Raji (cell line): ENCODE measurements around the gene SIGLEC10.

Experiments used
- POLR2A ChIP-seq: IDR thresholded peaks from 2 replicates; pipeline ENCODE4 v1.6.1; 2011; ENCODE audit warnings: low read depth, low read length, control low read depth; ENCODE audit not compliant: insufficient read depth

Gene SIGLEC10

DNA sequence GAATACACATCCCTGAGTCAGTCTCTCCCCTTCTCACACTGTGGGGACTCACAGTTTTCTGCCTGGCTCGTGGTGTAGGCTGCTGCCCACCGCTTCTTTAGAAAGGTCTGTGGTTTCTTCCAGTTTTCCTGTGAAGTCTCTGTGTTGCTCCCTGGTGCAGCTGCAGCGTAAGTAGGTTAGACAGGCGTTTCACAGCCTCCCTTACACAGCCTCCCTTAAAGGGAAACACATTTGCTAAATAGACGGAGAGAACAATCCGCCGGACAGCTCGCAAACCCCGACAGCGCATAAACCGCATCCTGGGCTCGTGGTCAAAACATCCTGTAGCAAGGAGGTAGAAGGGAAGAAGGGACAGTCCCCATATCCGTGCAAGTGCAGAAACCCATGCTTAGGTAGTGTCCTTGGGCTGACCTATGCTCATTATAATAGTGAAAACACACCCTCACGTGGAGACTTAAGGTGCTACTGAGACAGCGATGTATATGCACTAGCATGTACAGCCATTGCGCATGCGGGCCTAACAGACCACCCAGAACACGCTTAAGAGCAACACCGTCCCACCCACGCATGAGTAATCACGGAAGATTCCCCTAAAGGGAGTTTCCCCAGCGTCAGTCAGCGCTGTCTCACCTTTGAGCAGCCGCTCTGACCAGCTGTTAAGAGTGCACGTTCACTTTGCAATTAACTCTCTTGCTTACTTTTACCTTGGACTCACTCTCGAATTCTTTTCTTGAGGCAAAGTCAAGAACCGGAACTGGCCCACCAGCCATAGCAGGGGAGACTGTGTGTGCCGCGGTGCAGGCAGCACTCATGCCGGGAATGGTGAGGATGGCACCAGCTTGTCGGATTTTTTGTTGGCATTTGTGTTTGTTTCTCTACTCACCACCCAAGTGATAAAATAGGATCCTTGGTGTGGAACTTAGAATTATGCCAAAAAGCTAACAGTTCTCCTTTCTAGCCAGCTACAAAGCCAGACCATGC is 24.3 kb upstream of the SIGLEC10 start:
- no peak for TF ChIP-seq POLR2A

DNA sequence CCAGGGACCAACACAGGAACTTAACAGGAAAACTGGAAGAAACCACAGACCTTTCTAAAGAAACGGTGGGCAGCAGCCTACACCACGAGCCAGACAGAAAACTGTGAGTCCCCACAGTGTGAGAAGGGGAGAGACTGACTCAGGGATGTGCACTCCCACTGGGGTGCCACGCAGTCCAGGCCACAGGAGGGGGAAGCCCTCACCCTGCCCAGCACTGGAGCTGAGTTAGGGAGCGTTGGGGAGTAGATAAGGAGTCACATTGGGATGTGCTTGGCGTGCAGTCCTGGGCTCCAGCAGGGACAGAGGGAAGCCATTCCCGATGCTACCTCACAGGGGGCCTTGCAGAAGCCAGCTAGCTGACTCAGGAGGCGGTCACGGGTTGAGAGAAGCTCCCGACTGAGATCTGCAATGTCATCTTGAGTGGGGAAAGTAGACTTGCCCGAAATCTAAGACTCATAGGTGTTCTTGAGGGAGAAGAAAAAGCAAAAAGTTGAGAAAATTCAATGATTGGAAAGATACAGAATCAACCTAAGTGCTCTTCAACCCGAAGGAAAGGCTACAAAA is 23.5 kb upstream of the SIGLEC10 start:
- TF ChIP-seq POLR2A, result no peak

DNA sequence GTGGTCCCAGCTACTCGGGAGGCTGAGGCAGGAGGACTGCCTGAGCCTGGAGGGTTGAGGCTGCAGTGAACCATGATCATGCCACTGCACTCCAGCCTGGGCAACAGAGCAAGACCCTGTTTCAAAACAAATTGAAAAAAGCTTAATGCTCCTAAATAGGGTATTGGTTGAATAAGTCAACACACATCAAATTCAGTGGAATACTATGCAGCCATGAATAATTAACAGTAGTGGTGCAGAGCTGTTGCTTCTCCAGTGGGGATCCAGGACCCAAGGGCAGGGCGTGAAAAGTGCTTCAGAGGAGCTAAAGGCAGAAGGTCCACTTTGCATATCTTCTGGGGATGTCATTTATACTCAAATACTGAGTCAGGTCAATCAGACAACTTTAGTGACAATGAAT is 22.6 kb upstream of the SIGLEC10 start:
- no peak for TF ChIP-seq POLR2A

DNA sequence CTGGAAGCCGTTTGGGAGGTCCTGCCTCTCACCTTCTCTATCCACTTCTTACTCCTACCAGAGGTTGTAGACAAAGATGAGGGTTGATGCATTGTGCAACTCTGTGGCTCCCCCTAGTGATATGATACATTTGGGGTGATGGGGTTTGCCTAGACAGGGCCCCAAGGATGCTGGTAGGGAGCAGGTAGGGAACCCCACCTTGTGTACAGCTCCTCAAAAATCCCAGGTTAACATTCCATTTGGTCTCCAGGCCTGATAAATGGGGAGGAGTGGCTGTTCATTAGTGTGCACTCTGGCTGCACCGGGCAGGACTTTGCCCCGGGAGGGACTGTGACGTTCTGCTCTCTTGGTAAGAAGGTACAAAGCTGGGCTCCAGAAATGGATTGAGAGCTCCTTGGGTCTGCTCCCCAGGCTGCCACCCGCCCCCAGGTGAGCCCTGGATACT is 21.6 kb upstream of the SIGLEC10 start:
- no peak for TF ChIP-seq POLR2A

DNA sequence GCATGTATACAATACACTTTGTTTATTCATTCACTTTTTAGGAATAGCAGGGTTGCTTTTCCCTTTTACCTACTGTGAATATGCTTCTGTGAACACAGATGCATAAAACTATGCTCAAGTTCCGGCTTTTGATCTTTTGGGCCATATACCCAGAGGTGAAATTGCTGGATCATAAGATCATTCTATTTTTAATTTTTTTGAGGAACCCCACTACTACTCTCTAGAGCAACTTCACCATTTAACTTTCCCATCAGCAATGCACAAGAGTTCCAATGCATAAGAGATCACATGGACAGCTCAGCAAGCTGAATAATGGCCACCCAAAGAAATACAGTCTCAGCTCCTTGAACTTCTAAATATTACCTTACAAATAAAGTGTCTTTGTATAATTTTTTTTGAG is 17.0 kb upstream of the SIGLEC10 start:
- TF ChIP-seq POLR2A, result no peak

DNA sequence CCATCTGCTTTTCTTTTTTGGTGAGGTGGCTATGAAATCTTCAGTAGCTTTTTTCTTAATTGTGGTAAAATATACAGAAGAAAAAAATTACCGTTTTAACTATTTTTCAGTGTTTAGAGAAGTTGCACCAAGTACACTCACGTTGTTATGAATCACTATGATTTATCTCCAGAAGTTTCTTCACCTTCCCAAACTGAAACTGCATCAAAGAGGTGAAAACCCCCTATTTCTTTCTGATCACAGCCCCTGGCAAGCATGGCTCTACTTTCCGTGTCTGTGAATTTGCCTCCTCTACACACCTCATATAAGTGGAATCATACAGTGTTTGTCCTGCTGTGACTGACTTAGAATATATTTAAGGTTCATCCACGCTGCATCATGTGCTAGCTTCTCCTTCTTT is 15.6 kb upstream of the SIGLEC10 start:
- TF ChIP-seq POLR2A, result no peak

DNA sequence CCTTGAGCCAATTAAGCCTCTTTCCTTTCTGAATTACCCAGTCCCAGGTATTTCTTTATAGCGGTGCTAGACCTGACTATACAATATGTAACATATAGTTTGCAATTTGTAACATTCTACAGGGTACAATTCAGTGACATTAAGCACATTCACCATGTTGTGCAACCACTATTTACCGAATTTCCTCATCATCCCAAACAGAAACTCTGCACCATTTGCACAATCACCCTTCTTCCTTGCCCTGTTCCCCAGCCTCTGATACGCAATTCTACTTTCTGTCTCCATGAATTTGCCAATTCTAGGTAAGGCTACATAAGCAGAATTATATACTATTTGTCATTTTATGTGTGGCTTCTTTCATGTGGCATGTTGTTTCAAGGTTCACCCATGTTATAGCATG is 13.7 kb upstream of the SIGLEC10 start:
- TF ChIP-seq POLR2A, result no peak

DNA sequence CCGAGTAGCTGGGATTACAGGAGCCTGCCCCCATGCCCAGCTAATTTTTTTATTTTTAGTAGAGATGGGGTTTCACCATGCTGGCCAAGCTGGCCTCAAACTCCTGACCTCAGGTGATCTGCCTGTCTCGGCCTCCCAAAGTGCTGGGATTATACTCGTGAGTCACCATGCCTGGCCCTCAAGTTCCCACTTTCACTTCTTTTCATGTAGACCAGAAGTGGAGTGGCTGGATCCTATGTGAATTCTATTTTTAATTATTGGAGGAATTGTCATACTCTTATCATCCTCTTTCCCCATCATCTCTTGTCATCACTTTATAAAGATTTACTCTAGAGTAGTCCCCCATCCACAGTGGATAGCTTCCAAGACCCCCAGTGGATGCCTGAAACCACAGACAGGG is 12.8 kb upstream of the SIGLEC10 start:
- no peak for TF ChIP-seq POLR2A

DNA sequence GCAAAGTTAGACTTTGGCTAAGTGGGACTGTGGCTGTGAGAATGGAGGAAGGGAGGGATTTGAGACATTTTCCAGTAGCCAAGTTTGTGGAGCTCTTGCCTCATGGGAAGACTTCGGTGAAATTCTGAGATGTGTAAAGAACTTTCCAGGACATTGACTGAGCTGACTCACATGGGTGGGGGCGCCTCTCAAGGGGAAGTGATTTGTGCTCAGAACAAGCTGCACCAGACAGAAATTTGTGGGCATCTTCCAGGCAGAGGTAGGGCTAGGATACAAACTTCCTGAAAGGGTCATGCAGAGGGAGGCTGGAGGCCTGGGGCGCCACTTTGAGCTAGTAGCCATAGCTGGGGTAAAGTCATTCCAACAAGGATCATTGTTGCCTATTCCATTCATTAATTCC is 9.8 kb upstream of the SIGLEC10 start:
- TF ChIP-seq POLR2A, result no peak

DNA sequence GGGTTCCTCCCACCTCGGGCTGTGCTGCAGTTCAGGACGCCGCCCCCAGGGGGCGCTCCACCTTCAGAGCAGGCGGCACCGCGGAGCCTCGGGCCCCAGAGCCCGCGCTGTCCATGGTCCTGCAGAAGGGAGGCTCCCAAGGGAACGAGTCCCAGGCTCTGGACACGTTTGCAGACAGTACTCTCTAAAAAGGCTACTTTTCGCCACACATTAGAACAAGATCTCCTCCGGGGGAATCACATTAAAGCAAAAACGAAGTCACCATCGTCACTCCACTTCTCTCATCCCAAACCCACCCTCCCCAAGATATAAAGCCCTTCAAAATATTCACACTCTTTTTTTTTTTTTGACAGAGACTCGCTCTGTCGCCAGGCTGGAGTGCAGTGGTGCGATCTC is 4.6 kb upstream of the SIGLEC10 start:
- no peak for TF ChIP-seq POLR2A

DNA sequence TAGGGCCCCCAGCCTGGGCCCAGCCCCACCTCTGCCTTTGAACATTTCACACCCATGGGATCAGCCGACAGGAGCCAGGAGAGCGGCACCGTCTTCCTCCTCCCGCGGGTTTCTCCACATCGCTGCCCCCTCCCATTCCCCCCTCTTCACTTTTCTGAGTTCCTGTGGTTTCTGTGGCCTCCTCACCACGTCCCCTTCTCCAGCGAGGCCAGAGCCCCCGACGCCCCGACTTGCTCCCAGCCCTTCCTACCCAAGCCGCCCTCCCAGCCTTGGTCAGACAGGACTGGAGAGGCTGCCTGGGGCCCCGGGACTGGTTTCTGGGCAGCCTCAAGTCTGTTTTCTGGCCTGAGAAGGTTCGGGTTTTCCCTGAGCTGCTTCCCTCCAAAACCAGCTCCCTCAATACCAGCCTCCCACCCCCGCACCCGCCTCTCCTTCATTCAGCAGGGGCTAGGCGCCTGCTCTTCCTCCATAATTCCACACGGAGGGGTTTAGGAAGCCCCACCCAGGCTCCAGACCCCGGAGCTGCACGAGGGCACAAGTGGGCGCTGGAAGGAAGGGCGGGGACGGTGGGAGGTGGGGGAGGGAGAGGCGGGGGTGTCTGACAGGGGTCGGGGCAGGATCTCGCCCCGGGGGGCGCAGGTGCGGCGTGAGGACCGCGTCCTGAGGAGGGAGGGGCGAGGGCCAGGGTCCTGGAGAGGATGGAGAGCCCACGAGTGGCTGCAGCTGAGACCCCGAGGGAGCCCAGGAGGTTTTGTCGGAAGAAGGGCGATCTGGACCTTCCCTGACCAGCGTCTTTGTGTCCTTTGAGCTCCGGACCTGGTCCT is 4.0 kb upstream of the SIGLEC10 start:
- no peak for TF ChIP-seq POLR2A

DNA sequence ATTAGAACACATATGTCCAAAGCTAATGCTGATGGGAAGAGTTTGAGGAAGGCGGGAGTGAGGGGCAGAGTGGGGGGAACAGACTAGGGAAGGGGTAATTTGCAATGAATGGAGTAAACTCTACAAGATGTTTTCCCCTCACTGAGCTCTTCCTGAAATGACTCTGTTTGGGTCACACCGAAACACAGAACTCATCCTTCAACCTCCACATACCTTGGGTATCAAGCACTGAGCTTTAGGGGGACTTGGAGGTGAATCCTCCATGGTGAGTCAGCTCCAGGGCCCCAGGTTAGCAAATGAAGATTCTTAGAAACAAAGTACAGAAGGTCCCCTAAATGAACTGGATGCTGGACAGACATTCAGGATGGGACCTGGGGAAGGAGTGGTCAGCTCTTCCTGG is 1.3 kb upstream of the SIGLEC10 start:
- no peak for TF ChIP-seq POLR2A

DNA sequence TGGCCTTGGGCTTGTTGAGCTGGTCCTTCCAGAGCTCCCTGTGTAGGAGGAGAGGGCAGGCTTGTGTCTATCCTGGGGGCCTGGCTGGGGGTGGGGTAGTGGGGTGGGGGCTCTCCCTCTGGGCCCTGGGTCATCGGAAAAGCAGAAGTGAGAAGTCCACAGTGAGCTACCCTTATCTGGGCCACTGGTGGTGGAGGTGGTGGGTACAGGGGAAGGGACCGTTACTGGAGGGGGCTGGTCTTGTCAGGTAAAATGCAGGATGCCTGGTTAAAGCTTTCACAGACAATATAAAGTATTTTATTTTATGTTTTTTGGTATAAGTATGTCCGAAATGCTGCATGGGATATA is 342 bp upstream of the SIGLEC10 start:
- TF ChIP-seq POLR2A, result no peak

DNA sequence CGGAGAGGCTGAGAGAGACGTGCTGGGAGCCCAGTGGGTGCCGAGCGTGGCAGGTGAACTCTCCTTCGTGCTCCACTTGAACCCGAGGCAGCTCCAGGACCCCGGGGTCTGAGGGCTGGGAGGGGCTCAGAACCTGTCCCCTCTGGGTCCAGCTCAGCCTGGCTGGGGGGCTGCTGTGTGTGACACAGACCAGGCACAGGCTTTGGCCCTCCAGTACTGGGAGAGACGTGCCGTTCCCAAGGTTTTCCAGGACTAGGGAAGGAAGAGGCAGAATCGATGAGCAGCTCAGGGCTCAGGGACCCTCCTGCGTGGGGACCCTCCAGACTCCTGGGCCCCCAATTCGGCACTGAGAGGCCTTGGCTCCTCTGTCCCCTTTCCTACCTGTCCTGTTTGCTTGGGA is 2.3 kb downstream of the SIGLEC10 start:
- TF ChIP-seq POLR2A, result no peak

DNA sequence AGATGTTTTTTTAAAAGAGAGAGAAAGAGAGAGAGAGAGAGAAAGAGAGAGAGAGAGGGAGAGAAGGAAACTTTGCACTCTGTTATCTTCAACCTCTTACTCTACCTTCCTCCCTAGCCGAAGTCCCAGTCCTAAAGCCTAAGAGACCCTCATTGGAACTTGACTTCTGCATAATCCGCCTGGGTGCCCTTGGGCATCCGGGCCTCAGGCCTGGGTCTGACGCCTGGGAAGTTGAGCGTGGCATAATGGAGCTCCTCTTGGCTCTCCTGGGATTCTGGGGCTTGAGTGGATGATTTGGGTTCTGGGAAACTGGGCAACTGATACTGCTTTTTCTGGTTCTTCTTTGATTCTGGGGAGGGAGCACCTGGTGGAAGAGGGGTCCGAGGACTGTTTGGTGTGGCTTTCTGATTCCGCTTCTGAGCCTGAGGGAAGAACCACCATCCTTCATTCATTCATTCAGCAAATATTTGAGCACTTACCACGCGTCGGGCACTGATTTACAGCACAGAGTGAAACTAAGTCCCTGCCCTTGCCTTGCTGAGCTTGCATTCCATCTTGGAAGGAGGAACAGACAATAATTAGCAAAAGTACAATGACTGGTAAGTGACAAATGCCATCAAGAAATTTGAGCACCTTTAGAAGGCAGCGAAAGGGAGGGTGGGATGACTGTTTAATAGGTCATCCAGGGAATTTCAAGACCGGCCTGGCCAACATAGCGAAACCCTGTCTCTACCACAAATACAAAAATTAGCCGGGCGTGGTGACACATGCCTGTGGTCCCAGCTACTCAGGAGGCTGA is 6.3 kb downstream of the SIGLEC10 start:
- no peak for TF ChIP-seq POLR2A
